PC-3 (cell line): ENCODE results near the gene MATN4. TPM values are rescaled to one million over a fixed set of nuclear protein-coding genes. Genes with fewer than 3 reads are reported as not detected.

Experiments
- ATAC-seq: fragments of 200-7000 bp; cut with Tn5 transposase; 2 replicates; pipeline ENCODE4 v1.9.1; 2020; ENCODE audit warnings: mild to moderate bottlenecking, moderate library complexity
- BruUV-seq: library from RNA; stranded (reverse); fragments of 400-500 nt; replicated peaks from 2 replicates; lab custom pipeline; 2021; lab: Mats Ljungman, UMichigan
- CTCF ChIA-PET: fragments of 300-600 bp; sonication (Branson Sonifier 250); formaldehyde crosslinking; loops from one replicate; lab custom pipeline; 2022; ENCODE audit warnings: antibody characterized with exemption; lab: Charles Lee
- POLR2A ChIA-PET: fragments of 300-600 bp; sonication (Branson Sonifier 250); formaldehyde crosslinking; loops from one replicate; lab custom pipeline; 2022; ENCODE audit warnings: antibody characterized with exemption; ENCODE audit not compliant: unreplicated experiment; lab: Charles Lee
- DNase-seq: peaks from one replicate; pipeline ENCODE4 v3.0.0-alpha.2; 2015
- H2AFZ ChIP-seq: fragments of 300-600 bp; sonication (generic); 2 replicates; pipeline ENCODE4 v1.6.0; 2016; ENCODE audit warnings: antibody characterized with exemption, low read length
- H3F3A ChIP-seq: fragments of 300-600 bp; sonication (generic); one replicate; pipeline ENCODE4 v1.6.0; 2017; ENCODE audit warnings: antibody characterized with exemption, low read length, control low read depth, mild to moderate bottlenecking; ENCODE audit not compliant: unreplicated experiment
- H3K27ac ChIP-seq: fragments of 300-600 bp; sonication (generic); 2 replicates; pipeline ENCODE4 v1.5.1; 2016; ENCODE audit warnings: mild to moderate bottlenecking, low read length
- H3K27me3 ChIP-seq: fragments of 300-600 bp; sonication (generic); 2 replicates; pipeline ENCODE4 v1.6.1; 2016; ENCODE audit warnings: low read length, mixed read lengths
- H3K36me3 ChIP-seq: fragments of 300-600 bp; sonication (generic); 2 replicates; pipeline ENCODE4 v1.6.1; 2016; ENCODE audit warnings: low read depth, mixed run types, low read length, mixed read lengths
- H3K4me1 ChIP-seq: fragments of 300-600 bp; sonication (generic); 2 replicates; pipeline ENCODE4 v1.5.1; 2016; ENCODE audit warnings: low read length; ENCODE audit not compliant: insufficient read depth
- H3K4me2 ChIP-seq: fragments of 300-600 bp; sonication (generic); 2 replicates; pipeline ENCODE4 v1.6.0; 2016; ENCODE audit warnings: low read length
- H3K4me3 ChIP-seq: fragments of 300-600 bp; sonication (generic); 2 replicates; pipeline ENCODE4 v1.5.1; 2016; ENCODE audit warnings: mild to moderate bottlenecking, low read length, mixed read lengths
- H3K79me2 ChIP-seq: fragments of 300-600 bp; sonication (generic); 2 replicates; pipeline ENCODE4 v1.6.1; 2017; ENCODE audit warnings: low read length, mixed read lengths
- H3K9ac ChIP-seq: fragments of 300-600 bp; sonication (generic); 2 replicates; pipeline ENCODE4 v1.6.0; 2016; ENCODE audit warnings: mild to moderate bottlenecking, low read length
- H3K9me2 ChIP-seq: fragments of 300-600 bp; sonication (generic); replicated peaks from 2 replicates; pipeline ENCODE4 v1.6.1; 2016; ENCODE audit warnings: mixed run types, low read length, mixed read lengths
- H3K9me3 ChIP-seq: fragments of 300-600 bp; sonication (generic); 2 replicates; pipeline ENCODE4 v1.6.1; 2016; ENCODE audit warnings: low read length, mixed read lengths
- H4K20me1 ChIP-seq: fragments of 300-600 bp; sonication (generic); 2 replicates; pipeline ENCODE4 v1.6.1; 2016; ENCODE audit warnings: low read length, mixed read lengths
- EZH2 ChIP-seq: fragments of 300-600 bp; sonication (generic); IDR thresholded peaks from one replicate; pipeline ENCODE4 v1.6.1; 2017; ENCODE audit warnings: antibody characterized with exemption, mild to moderate bottlenecking, low read length; ENCODE audit not compliant: unreplicated experiment
- EZH2phosphoT487 ChIP-seq: fragments of 300-600 bp; sonication (generic); IDR thresholded peaks from 2 replicates; pipeline ENCODE4 v1.6.1; 2018; ENCODE audit warnings: mild to moderate bottlenecking, antibody characterized with exemption, low read length, borderline replicate concordance
- intact Hi-C: fragments of 100-400 bp; cut with micrococcal nuclease; formaldehyde crosslinking; loops from 2 replicates; pipeline ENCODE4 v1.9.0; 2023
- total RNA-seq: library from RNA; depleted of rRNA; stranded (reverse); fragments of >200 nt; gene quantifications from 2 replicates; pipeline ENCODE4 v1.2.3, GENCODE V29; 2014
- TF ChIP-seq, protein P1 (sequence below): fragments of 300-600 bp; sonication (generic); conservative IDR thresholded peaks from 2 replicates; pipeline ENCODE4 v1.5.1; 2017; ENCODE audit warnings: antibody characterized with exemption, low read depth, mild to moderate bottlenecking, low read length

The MATN4 gene
- total RNA-seq, 1 experiment from 2014 or later = 0.33 TPM

DNA sequence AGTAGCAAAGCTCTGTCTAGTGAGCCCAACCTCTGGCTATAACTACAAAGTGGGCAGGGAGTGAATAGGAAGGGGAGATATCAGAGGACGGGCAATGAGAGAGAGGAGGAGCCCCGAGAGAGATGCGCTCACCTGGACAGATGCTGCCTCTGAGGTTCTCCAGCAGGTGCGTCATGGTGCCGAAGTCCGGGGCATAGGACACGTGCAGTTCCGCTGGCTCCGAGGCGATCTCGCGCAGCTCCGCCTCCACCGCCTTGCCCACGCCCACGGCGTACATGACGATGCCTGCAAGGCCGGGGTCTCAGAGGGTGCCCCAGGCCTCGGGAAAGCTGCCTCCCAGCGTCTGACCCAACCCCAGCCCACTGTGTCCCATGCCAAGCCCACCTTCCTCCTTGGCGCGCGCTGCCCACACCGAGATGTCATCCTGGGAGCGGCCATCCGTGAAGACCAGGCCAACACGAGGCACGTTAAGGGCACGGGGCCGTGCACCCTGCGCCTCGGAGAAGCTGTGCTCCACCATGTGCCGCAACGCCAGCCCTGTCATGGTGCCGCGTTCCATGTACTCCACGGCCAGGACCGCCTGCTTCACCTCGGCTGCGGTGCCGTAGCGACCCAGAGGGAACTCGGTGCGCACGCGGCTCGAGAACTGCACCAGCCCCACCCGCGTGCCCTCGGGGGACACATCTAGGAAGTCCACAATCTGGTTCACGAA is 10.2 kb downstream of the MATN4 start:
- no peaks in the 10 kb centered on the region for H3K27me3 ChIP-seq
- no peak overlapping the region for H3K4me2 ChIP-seq
- no peaks in the 10 kb centered on the region for H3K36me3 ChIP-seq
- no TSS peak for BruUV-seq
- no peaks in the 10 kb centered on the region for H3K79me2 ChIP-seq
- no peaks in the 10 kb centered on the region for H3K9me2 ChIP-seq
- TF ChIP-seq EZH2 (no peak), EZH2phosphoT487 (no peak)
- TF ChIP-seq, protein P1, sequence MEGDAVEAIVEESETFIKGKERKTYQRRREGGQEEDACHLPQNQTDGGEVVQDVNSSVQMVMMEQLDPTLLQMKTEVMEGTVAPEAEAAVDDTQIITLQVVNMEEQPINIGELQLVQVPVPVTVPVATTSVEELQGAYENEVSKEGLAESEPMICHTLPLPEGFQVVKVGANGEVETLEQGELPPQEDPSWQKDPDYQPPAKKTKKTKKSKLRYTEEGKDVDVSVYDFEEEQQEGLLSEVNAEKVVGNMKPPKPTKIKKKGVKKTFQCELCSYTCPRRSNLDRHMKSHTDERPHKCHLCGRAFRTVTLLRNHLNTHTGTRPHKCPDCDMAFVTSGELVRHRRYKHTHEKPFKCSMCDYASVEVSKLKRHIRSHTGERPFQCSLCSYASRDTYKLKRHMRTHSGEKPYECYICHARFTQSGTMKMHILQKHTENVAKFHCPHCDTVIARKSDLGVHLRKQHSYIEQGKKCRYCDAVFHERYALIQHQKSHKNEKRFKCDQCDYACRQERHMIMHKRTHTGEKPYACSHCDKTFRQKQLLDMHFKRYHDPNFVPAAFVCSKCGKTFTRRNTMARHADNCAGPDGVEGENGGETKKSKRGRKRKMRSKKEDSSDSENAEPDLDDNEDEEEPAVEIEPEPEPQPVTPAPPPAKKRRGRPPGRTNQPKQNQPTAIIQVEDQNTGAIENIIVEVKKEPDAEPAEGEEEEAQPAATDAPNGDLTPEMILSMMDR = no peak
- no peak overlapping the region for H2AFZ ChIP-seq
- no peak overlapping the region for H3K4me3 ChIP-seq
- no peak overlapping the region for H3K27ac ChIP-seq
- H3F3A ChIP-seq = no peaks in the 10 kb centered on the region
- peaks cover 5% of the 10 kb centered on the region for H3K4me1 ChIP-seq
- intact Hi-C loops = no loop called here
- ATAC-seq (no peak), DNase-seq (no peak)
- H3K9me3 ChIP-seq = no peaks in the 10 kb centered on the region
- CTCF ChIA-PET = no interaction called here
- no peak overlapping the region for H3K9ac ChIP-seq
- no peaks in the 10 kb centered on the region for H4K20me1 ChIP-seq
- POLR2A ChIA-PET = interaction anchor here (0.6 kb wide), 1 partner anchor 416 kb away, joined by 4 read pairs; no protein-coding TSS in a partner anchor

DNA sequence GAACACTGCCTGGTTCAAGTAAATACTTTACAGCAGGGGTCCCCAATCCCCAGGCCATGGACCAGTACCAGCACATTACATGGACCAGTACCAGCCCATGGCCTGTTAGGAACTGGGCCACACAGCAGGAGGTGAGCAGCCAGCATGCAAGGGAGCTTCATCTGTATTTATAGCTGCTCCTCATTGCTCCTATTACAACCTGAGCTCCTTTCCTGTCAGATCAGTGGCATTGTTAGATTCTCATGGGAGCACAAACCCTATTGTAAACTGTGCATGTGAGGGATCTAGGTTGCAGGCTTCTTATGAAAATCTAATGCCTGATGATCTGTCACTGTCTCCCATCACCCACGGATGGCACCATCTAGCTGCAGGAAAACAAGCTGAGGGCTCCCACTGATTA is 13.4 kb downstream of the MATN4 start:
- TF ChIP-seq EZH2phosphoT487 (no peak), EZH2 (no peak)
- TF ChIP-seq, protein P1 = no peak
- no TSS peak for BruUV-seq
- peaks cover 6% of the 10 kb centered on the region for H3K4me1 ChIP-seq
- no peak overlapping the region for H3K4me2 ChIP-seq
- H3K9me3 ChIP-seq = no peaks in the 10 kb centered on the region
- no peaks in the 10 kb centered on the region for H3K9me2 ChIP-seq
- no peak overlapping the region for H3K9ac ChIP-seq
- H3K79me2 ChIP-seq = no peaks in the 10 kb centered on the region
- ChIA-PET CTCF (interaction anchor here (0.6 to 2.4 kb wide), 12 partner anchors 10 to 1235 kb away, joined by 3 to 22 read pairs (median 4); partner anchors contain the start of genes SLPI and SYS1), POLR2A (no interaction called here)
- no peaks in the 10 kb centered on the region for H3K27me3 ChIP-seq
- H3F3A ChIP-seq = no peaks in the 10 kb centered on the region
- no peak overlapping the region for H2AFZ ChIP-seq
- DNase-seq (no peak), ATAC-seq (no peak)
- no peaks in the 10 kb centered on the region for H4K20me1 ChIP-seq
- no peaks in the 10 kb centered on the region for H3K36me3 ChIP-seq
- intact Hi-C loops = loop anchor here (5.0 kb wide), 2 partner anchors 107 to 382 kb away; partner anchors contain the start of gene PABPC1L
- H3K27ac ChIP-seq = no peak overlapping the region
- H3K4me3 ChIP-seq = no peak overlapping the region

DNA sequence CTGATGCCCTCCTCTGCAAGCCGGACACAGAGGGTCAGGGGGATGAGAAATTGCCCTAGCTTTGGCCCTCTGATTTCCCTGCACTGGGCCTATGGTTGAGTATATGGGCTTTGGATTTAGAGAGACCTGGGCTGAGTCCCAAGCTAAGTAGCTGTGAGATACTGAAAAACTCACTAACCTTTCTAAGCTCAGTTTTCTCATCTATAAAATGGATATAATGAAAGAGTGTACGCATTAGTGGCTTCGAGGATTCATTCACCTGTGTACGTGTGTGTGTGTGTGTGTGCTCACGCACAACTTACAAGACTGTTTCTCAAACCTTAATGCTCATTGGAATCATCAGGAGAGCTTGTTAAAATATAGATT is 14.1 kb downstream of the MATN4 start:
- DNase-seq (no peak), ATAC-seq (no peak)
- H3K4me2 ChIP-seq = peak overlapping the region; percentile 87
- intact Hi-C loops = loop anchor here (5.0 kb wide), 2 partner anchors 107 to 382 kb away; partner anchors contain the start of gene PABPC1L
- TF ChIP-seq EZH2phosphoT487 = no peak
- no peak for TF ChIP-seq EZH2
- TF ChIP-seq, protein P1 = peak; percentile 5; the same call in 1 of the 2 replicates
- ChIA-PET CTCF (interaction anchor here (0.5 to 2.4 kb wide), 24 partner anchors 8 to 1235 kb away, joined by 3 to 22 read pairs (median 4); partner anchors contain the start of genes SLPI, SYS1 and YWHAB), POLR2A (interaction anchor here (0.6 kb wide), 1 partner anchor 167 kb away, joined by 3 read pairs; no protein-coding TSS in a partner anchor)
- peak overlapping the region; percentile 70 for H3K4me3 ChIP-seq
- H3K27ac ChIP-seq = no peak overlapping the region
- no peaks in the 10 kb centered on the region for H3K36me3 ChIP-seq
- H4K20me1 ChIP-seq = no peaks in the 10 kb centered on the region
- H3K9ac ChIP-seq = no peak overlapping the region
- peaks cover 6% of the 10 kb centered on the region for H3K4me1 ChIP-seq
- H2AFZ ChIP-seq = peak overlapping the region; percentile 90
- no peaks in the 10 kb centered on the region for H3K9me2 ChIP-seq
- H3K27me3 ChIP-seq = no peaks in the 10 kb centered on the region
- no TSS peak for BruUV-seq
- H3F3A ChIP-seq = no peaks in the 10 kb centered on the region
- no peaks in the 10 kb centered on the region for H3K9me3 ChIP-seq
- no peaks in the 10 kb centered on the region for H3K79me2 ChIP-seq
